Heart left ventricle (tissue), 13 donors: ENCODE data around the gene VPS37B.

Experiments used
- CTCF ChIP-seq, 12 donors: fragments of 200-600 bp; sonication (generic) in 4 of 12; IDR thresholded peaks; one replicate each; pipeline versions ENCODE4 v1.5.0 to v1.8.0; 2018 to 2022; ENCODE audit warnings: antibody characterized with exemption in 12 of 12, mild to moderate bottlenecking in 5 of 12
- POLR2A ChIP-seq, 2 donors: fragments of 450-650 bp; IDR thresholded peaks; one replicate each; pipeline ENCODE4 v1.6.1; 2017; ENCODE audit warnings: antibody characterized with exemption in 2 of 2, mild to moderate bottlenecking in 2 of 2, moderate library complexity in 2 of 2
- donor health status: ischemic (EF 13 %, LVEDD 7.1; RV severe dilation, severe dysfunction).
- donor health status: DM: no; HTN: yes; CAD: no.
- donor health status: DM: no; HTN: no; CAD: no.
- donor health status: ischemic (EF 25% LVEDD 6.9; RV normal size, moderate dysfunction).
- donor health status: ischemic (EF 25% LVEDD 5.7; RV mildly dilated, moderate dysfunction).
- donor health status: ischemic (EF 35%, LVEDD 5.7; RV mildly dilated, moderate dysfunction).
- donor health status: nonischemic (EF 11% LVEDD 7.7; RV severe dilation, severe dysfunction).
- donor health status: DM: yes; HTN: yes; CAD: no.
- donor health status: PGD.
- donor health status: ischemic (EF 29% LVEDD 5.4; RV normal size, mild dysfunction).
- donor health status: nonischemic (EF 23%, LVEDD 6.1; RV moderate dilation, normal function).

GRCh38 chr12:122939125-122939524 lies 43.2 kb upstream of the VPS37B start:
- no peak for TF ChIP-seq CTCF (IDR thresholded peaks at IDR 0.05)
- TF ChIP-seq POLR2A (IDR thresholded peaks at IDR 0.05): no peak
